ENCODE measurements around the gene AVPI1. TPM values are rescaled to one million over a fixed set of nuclear protein-coding genes. Genes with fewer than 3 reads are reported as not detected.

Gene AVPI1
- total RNA-seq, 1 donor from 2014 or later, result 6.7 TPM

GRCh38 chr10:97627731-97628130, 59.3 kb downstream of the AVPI1 start:
- no peak for DNase-seq
- Histone ChIP-seq H3K27me3 (ENCODE audit: low read depth) (no peaks in the 10 kb centered on the region), H3K4me3 (no peak overlapping the region), H3K36me3 (no peaks in the 10 kb centered on the region), H3K9me3 (replicated peaks) (no peaks in the 10 kb centered on the region), H3K27ac (replicated peaks) (peak overlapping the region; percentile 21), H3K4me1 (peaks cover 10% of the 10 kb centered on the region)
- intact Hi-C loops (cut with micrococcal nuclease), result no loop called here
- TF ChIP-seq, protein P1, sequence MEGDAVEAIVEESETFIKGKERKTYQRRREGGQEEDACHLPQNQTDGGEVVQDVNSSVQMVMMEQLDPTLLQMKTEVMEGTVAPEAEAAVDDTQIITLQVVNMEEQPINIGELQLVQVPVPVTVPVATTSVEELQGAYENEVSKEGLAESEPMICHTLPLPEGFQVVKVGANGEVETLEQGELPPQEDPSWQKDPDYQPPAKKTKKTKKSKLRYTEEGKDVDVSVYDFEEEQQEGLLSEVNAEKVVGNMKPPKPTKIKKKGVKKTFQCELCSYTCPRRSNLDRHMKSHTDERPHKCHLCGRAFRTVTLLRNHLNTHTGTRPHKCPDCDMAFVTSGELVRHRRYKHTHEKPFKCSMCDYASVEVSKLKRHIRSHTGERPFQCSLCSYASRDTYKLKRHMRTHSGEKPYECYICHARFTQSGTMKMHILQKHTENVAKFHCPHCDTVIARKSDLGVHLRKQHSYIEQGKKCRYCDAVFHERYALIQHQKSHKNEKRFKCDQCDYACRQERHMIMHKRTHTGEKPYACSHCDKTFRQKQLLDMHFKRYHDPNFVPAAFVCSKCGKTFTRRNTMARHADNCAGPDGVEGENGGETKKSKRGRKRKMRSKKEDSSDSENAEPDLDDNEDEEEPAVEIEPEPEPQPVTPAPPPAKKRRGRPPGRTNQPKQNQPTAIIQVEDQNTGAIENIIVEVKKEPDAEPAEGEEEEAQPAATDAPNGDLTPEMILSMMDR (IDR thresholded peaks at IDR 0.05; ENCODE audit: borderline replicate concordance), result no peak

Other genes starting within 250 kb of the AVPI1 start
- gene EXOSC1, start 241.2 kb downstream of the AVPI1 start, total RNA-seq, result 14.9 TPM
- 17.8 TPM for gene ZDHHC16, start 241.1 kb downstream of the AVPI1 start, total RNA-seq
- gene MMS19, start 188.8 kb downstream of the AVPI1 start, total RNA-seq, result 42.7 TPM
- gene UBTD1, start 188.3 kb downstream of the AVPI1 start, total RNA-seq, result 17.1 TPM
- gene ANKRD2, start 114.5 kb downstream of the AVPI1 start, total RNA-seq, result 969 TPM
- 47.1 TPM for gene HOGA1, start 102.9 kb downstream of the AVPI1 start, total RNA-seq
- gene C10orf62, start 97.5 kb downstream of the AVPI1 start, total RNA-seq, result 1.5 TPM
- gene MORN4, start 53.7 kb downstream of the AVPI1 start, total RNA-seq, result 13.9 TPM
- 12.4 TPM for gene PI4K2A, start 46.6 kb downstream of the AVPI1 start, total RNA-seq
- 6.4 TPM for gene MARVELD1, start 26.5 kb upstream of the AVPI1 start, total RNA-seq
- 13.2 TPM for gene ZFYVE27, start 49.9 kb upstream of the AVPI1 start, total RNA-seq
- gene SFRP5, start 84.8 kb upstream of the AVPI1 start, total RNA-seq, result 8.7 TPM
- 0.60 TPM for gene GOLGA7B, start 162.6 kb upstream of the AVPI1 start, total RNA-seq

Measured in left ventricle myocardium inferior (tissue), 1 donor.